ENCODE measurements around the gene HDC. TPM values are rescaled to one million over a fixed set of nuclear protein-coding genes. Genes with fewer than 3 reads are reported as not detected.

Gene HDC
- total RNA-seq, 2 donors from 2014 or later, result 1.1 to 1.7 TPM

DNA sequence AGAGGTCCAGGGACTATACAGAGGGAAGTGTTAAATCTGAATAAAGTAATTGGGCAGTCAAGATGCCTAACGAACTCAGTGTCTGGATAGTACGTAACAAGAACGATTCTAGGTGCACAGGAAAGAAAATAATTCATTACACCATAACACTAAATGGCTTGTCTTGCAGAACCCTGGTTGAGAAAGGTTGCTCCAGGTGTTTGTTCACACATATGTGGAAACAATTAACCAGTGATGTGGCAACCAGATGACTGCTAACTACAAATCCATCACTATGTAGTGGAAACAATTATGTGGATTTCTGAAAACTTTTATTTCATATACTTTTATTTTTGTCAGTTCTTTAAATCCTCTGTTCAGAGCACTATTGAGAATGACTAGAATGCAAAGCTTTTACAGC, 10.4 kb upstream of the HDC start:
- Mint-ChIP-seq H3K9me3 (no peaks in the 10 kb centered on the region), H3K27me3 (ENCODE audit: low read depth) (no peaks in the 10 kb centered on the region), H3K27ac (no peak overlapping the region), H3K4me3 (no peak overlapping the region), H3K36me3 (ENCODE audit: insufficient read depth in 2 of 2) (peaks cover 0 to 5% of the 10 kb centered on the region in 2 donors), H3K4me1 (ENCODE audit: low read depth) (peaks cover 35% of the 10 kb centered on the region)
- ATAC-seq (replicated peaks in 1 of 2), result no peak
- no peak for DNase-seq

GRCh38 chr15:50275091-50275490, 9.6 kb upstream of the HDC start:
- Mint-ChIP-seq H3K27ac (peak overlapping the region; percentile 93), H3K27me3 (ENCODE audit: low read depth) (no peaks in the 10 kb centered on the region), H3K4me1 (ENCODE audit: low read depth) (peaks cover 35% of the 10 kb centered on the region), H3K4me3 (peak overlapping the region in 1 of 2 donors; percentile 54), H3K36me3 (ENCODE audit: insufficient read depth in 2 of 2) (peaks cover 0 to 5% of the 10 kb centered on the region in 2 donors), H3K9me3 (no peaks in the 10 kb centered on the region)
- peak; percentile 25 to 47 for ATAC-seq (replicated peaks in 1 of 2)
- DNase-seq, result no peak

GRCh38 chr15:50267577-50267976, 2.1 kb upstream of the HDC start:
- Mint-ChIP-seq H3K27me3 (ENCODE audit: low read depth) (no peaks in the 10 kb centered on the region), H3K4me3 (no peak overlapping the region), H3K36me3 (ENCODE audit: insufficient read depth in 2 of 2) (no peaks in the 10 kb centered on the region), H3K4me1 (ENCODE audit: low read depth) (peaks cover 15% of the 10 kb centered on the region), H3K27ac (no peak overlapping the region), H3K9me3 (peaks cover 0 to 5% of the 10 kb centered on the region in 2 donors)
- ATAC-seq (replicated peaks in 1 of 2) (no peak), DNase-seq (no peak)

DNA sequence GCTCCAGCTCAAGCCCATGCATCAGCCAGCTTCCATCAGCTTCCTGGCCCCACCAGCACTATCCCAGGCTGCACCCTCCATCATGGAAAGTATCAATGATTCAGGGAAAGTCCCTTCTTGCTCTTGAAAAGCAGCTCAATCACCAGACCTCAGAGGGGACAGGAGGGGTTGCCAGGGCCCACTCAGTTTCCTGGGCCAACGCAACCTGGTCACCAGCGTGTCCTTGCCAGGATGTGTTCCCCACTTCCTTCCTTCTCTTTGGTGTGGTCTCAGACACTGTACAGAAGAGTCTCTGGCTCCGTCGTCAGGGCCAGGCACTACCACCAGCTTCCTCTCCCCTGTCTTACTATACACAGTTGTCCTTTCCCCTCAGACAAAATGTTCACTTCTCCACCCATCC, 3.0 kb downstream of the HDC start:
- peaks cover 2 to 5% of the 10 kb centered on the region in 2 donors for H3K9me3 Mint-ChIP-seq
- DNase-seq (peak; percentile 70 to 76), ATAC-seq (replicated peaks in 1 of 2) (peak; percentile 71)
- no peaks in the 10 kb centered on the region for H3K27me3 Mint-ChIP-seq (ENCODE audit: low read depth)
- H3K27ac Mint-ChIP-seq, result peak overlapping the region; percentile 13
- peak overlapping the region; percentile 1 to 15 for H3K4me3 Mint-ChIP-seq
- H3K36me3 Mint-ChIP-seq (ENCODE audit: insufficient read depth in 2 of 2), result peaks cover 0 to 2% of the 10 kb centered on the region in 2 donors
- peaks cover 62% of the 10 kb centered on the region for H3K4me1 Mint-ChIP-seq (ENCODE audit: low read depth)

DNA sequence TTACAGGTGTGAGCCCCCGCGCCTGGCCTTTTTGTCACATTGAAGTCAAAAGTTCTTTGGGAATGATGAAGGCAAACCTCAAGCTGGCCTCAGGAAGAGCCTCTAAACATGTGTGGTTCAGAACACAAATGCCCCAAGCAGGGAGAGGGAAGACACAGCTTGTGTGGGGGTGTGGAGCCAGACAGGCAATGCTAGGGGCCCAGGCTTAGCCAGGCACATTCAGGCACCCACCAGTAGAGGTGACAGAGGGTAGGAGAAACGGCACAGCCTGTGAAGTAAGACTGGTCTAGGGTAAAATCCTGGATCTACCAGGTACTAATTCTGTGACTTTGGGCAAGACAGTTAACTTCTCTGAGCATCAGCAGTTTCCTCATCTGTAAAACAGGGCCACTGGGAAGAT, 3.5 kb downstream of the HDC start:
- peak; percentile 31 to 44 for DNase-seq
- Mint-ChIP-seq H3K27ac (peak overlapping the region; percentile 13), H3K36me3 (ENCODE audit: insufficient read depth in 2 of 2) (peaks cover 0 to 2% of the 10 kb centered on the region in 2 donors), H3K9me3 (peaks cover 1 to 2% of the 10 kb centered on the region in 2 donors), H3K4me1 (ENCODE audit: low read depth) (peaks cover 67% of the 10 kb centered on the region), H3K27me3 (ENCODE audit: low read depth) (no peaks in the 10 kb centered on the region), H3K4me3 (peak overlapping the region; percentile 1 to 84)
- ATAC-seq (replicated peaks in 1 of 2), result no peak

GRCh38 chr15:50260969-50261496, 4.5 kb downstream of the HDC start:
- H3K9me3 Mint-ChIP-seq, result peaks cover 0 to 2% of the 10 kb centered on the region in 2 donors
- peaks cover 70% of the 10 kb centered on the region for H3K4me1 Mint-ChIP-seq (ENCODE audit: low read depth)
- peak overlapping the region; percentile 96 for H3K27ac Mint-ChIP-seq
- DNase-seq, result peak; percentile 21 to 40
- peaks cover 0 to 2% of the 10 kb centered on the region in 2 donors for H3K36me3 Mint-ChIP-seq (ENCODE audit: insufficient read depth in 2 of 2)
- no peaks in the 10 kb centered on the region for H3K27me3 Mint-ChIP-seq (ENCODE audit: low read depth)
- H3K4me3 Mint-ChIP-seq, result peak overlapping the region; percentile 79 to 84
- ATAC-seq (replicated peaks in 1 of 2), result peak; percentile 35 to 41

GRCh38 chr15:50259276-50259675, 6.2 kb downstream of the HDC start:
- peaks cover 0 to 2% of the 10 kb centered on the region in 2 donors for H3K9me3 Mint-ChIP-seq
- H3K27ac Mint-ChIP-seq, result peak overlapping the region; percentile 59
- DNase-seq (no peak), ATAC-seq (replicated peaks in 1 of 2) (no peak)
- peaks cover 65% of the 10 kb centered on the region for H3K4me1 Mint-ChIP-seq (ENCODE audit: low read depth)
- H3K27me3 Mint-ChIP-seq (ENCODE audit: low read depth), result no peaks in the 10 kb centered on the region
- peaks cover 0 to 2% of the 10 kb centered on the region in 2 donors for H3K36me3 Mint-ChIP-seq (ENCODE audit: insufficient read depth in 2 of 2)
- peak overlapping the region; percentile 36 to 79 for H3K4me3 Mint-ChIP-seq

DNA sequence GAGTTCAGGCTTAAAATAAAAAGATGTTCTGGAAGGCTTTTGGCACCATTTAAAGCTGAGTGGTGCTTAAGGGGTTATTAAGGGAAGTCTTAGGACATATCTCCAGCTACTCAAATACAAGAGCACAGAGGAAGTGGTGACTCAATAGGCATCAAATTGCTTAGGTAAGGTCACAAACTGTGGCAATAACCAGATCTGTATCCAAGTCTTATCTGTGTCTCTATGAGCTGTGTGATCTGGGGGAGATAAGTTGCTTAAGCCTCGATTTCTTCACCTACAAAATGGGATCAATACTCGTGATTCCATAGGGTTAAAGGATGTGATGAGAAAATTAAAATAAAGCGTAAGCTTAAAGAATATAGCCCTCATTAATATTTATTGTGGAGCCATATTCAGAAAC, 7.6 kb downstream of the HDC start:
- peak overlapping the region in 1 of 2 donors; percentile 15 for H3K4me3 Mint-ChIP-seq
- ATAC-seq (replicated peaks in 1 of 2), result no peak
- no peaks in the 10 kb centered on the region for H3K27me3 Mint-ChIP-seq (ENCODE audit: low read depth)
- no peak for DNase-seq
- peaks cover 59% of the 10 kb centered on the region for H3K4me1 Mint-ChIP-seq (ENCODE audit: low read depth)
- peaks cover 0 to 2% of the 10 kb centered on the region in 2 donors for H3K36me3 Mint-ChIP-seq (ENCODE audit: insufficient read depth in 2 of 2)
- peaks cover 0 to 2% of the 10 kb centered on the region in 2 donors for H3K9me3 Mint-ChIP-seq
- H3K27ac Mint-ChIP-seq, result no peak overlapping the region

GRCh38 chr15:50257332-50257731, 8.2 kb downstream of the HDC start:
- no peak overlapping the region for H3K27ac Mint-ChIP-seq
- ATAC-seq (replicated peaks in 1 of 2) (no peak), DNase-seq (no peak)
- H3K36me3 Mint-ChIP-seq (ENCODE audit: insufficient read depth in 2 of 2), result peaks cover 0 to 2% of the 10 kb centered on the region in 2 donors
- H3K27me3 Mint-ChIP-seq (ENCODE audit: low read depth), result no peaks in the 10 kb centered on the region
- H3K9me3 Mint-ChIP-seq, result peaks cover 0 to 2% of the 10 kb centered on the region in 2 donors
- peaks cover 53% of the 10 kb centered on the region for H3K4me1 Mint-ChIP-seq (ENCODE audit: low read depth)
- H3K4me3 Mint-ChIP-seq, result no peak overlapping the region

GRCh38 chr15:50256188-50257041, 9.1 kb downstream of the HDC start:
- no peak overlapping the region for H3K4me3 Mint-ChIP-seq
- no peak overlapping the region for H3K27ac Mint-ChIP-seq
- H3K27me3 Mint-ChIP-seq (ENCODE audit: low read depth), result no peaks in the 10 kb centered on the region
- ATAC-seq (replicated peaks in 1 of 2), result no peak
- peaks cover 0 to 2% of the 10 kb centered on the region in 2 donors for H3K9me3 Mint-ChIP-seq
- peaks cover 49% of the 10 kb centered on the region for H3K4me1 Mint-ChIP-seq (ENCODE audit: low read depth)
- H3K36me3 Mint-ChIP-seq (ENCODE audit: insufficient read depth in 2 of 2), result peaks cover 0 to 2% of the 10 kb centered on the region in 2 donors
- DNase-seq, result no peak

DNA sequence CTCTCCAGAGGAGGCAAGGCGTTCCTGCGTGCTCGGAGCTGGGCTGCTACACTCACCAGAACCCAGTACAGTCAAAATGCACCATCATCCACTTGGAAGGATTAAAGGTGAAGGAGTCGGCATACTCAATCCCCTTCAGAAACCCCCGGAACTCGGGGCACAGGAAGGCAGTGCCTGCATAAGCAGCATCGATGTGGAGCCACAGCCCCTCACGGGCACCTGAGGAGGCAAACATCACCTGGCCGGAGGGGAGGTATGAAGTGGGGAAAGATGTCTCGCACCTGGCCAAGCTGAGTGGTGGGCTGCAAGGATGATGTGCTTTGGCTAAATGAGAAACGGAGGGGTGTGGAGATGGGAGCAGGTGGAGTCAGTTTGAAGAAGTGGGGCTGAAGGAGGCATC, 13.0 kb downstream of the HDC start:
- Mint-ChIP-seq H3K36me3 (ENCODE audit: insufficient read depth in 2 of 2) (peaks cover 1 to 3% of the 10 kb centered on the region in 2 donors), H3K4me1 (ENCODE audit: low read depth) (peaks cover 46% of the 10 kb centered on the region), H3K27ac (no peak overlapping the region), H3K9me3 (no peaks in the 10 kb centered on the region), H3K27me3 (ENCODE audit: low read depth) (no peaks in the 10 kb centered on the region), H3K4me3 (no peak overlapping the region)
- DNase-seq (no peak), ATAC-seq (replicated peaks in 1 of 2) (no peak)

- no peak overlapping the region for H3K27ac Mint-ChIP-seq
- H3K4me3 Mint-ChIP-seq, result no peak overlapping the region
- DNase-seq, result no peak
- H3K4me1 Mint-ChIP-seq (ENCODE audit: low read depth), result peaks cover 46% of the 10 kb centered on the region
- H3K9me3 Mint-ChIP-seq, result no peaks in the 10 kb centered on the region
- H3K36me3 Mint-ChIP-seq (ENCODE audit: insufficient read depth in 2 of 2), result peaks cover 1 to 3% of the 10 kb centered on the region in 2 donors
- no peak for ATAC-seq (replicated peaks in 1 of 2)
- H3K27me3 Mint-ChIP-seq (ENCODE audit: low read depth), result no peaks in the 10 kb centered on the region
These were observed 13.8 kb downstream of the HDC start for GRCh38 chr15:50251638-50252182.

GRCh38 chr15:50250760-50251394, 14.6 kb downstream of the HDC start:
- H3K4me3 Mint-ChIP-seq, result no peak overlapping the region
- DNase-seq, result no peak
- H3K4me1 Mint-ChIP-seq (ENCODE audit: low read depth), result peaks cover 53% of the 10 kb centered on the region
- no peaks in the 10 kb centered on the region for H3K9me3 Mint-ChIP-seq
- no peaks in the 10 kb centered on the region for H3K27me3 Mint-ChIP-seq (ENCODE audit: low read depth)
- no peak overlapping the region for H3K27ac Mint-ChIP-seq
- peaks cover 1 to 3% of the 10 kb centered on the region in 2 donors for H3K36me3 Mint-ChIP-seq (ENCODE audit: insufficient read depth in 2 of 2)
- ATAC-seq (replicated peaks in 1 of 2), result no peak
